ENCODE results near the gene FOXP1. TPM values are rescaled to one million over a fixed set of nuclear protein-coding genes. Genes with fewer than 3 reads are reported as not detected.

The FOXP1 gene
- total RNA-seq, 4 donors from 2014 or later: 181 to 225 (median 205) TPM

DNA sequence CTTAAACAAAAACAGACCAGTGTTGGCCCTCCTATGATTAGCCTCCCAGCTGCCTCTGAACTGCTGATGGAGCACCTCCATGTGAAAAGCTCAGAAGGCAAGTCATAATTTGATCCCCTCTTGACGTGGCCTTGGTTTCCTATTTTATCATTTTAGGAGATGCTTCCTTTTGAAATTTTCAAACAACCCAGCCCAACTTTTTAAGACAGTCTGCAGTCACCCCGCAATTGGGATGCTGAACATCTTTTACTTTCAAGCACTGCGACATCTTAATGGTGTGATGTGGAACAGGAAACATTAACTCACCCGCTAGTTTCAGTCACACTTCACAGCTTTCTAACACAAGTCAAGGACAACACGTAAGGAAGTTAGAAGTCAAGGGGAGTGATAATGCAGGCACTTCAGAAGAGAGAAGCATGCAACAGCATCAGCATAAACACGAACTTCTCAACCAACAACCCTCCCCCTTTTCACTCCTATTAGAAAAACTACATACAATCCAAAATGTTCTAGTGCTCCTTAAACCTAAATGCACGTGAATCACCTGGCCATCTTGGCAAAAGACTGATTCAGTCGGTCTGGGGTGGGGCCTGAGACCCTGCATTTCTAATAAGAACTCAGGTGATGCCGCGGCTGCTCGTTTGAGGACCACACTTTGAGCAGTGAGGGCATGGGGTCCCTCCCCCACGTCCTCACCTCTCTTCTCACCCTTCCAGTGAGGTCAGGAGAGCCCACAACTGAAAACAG is 161.5 kb downstream of the FOXP1 start:
- no peaks in the 10 kb centered on the region for H3K9me3 ChIP-seq
- H3K27me3 ChIP-seq: no peaks in the 10 kb centered on the region
- intact Hi-C loops (cut with DNase I): no loop called here
- no peak for DNase-seq (ENCODE audit: extremely low spot score)
- no peak overlapping the region for H3K27ac ChIP-seq (replicated peaks in 1 of 4)
- TF ChIP-seq POLR2A (IDR thresholded peaks at IDR 0.05; ENCODE audit: low read depth): no peak
- TF ChIP-seq POLR2AphosphoS5 (IDR thresholded peaks at IDR 0.05): no peak
- TF ChIP-seq EP300 (IDR thresholded peaks at IDR 0.05): no peak
- TF ChIP-seq, protein P1, sequence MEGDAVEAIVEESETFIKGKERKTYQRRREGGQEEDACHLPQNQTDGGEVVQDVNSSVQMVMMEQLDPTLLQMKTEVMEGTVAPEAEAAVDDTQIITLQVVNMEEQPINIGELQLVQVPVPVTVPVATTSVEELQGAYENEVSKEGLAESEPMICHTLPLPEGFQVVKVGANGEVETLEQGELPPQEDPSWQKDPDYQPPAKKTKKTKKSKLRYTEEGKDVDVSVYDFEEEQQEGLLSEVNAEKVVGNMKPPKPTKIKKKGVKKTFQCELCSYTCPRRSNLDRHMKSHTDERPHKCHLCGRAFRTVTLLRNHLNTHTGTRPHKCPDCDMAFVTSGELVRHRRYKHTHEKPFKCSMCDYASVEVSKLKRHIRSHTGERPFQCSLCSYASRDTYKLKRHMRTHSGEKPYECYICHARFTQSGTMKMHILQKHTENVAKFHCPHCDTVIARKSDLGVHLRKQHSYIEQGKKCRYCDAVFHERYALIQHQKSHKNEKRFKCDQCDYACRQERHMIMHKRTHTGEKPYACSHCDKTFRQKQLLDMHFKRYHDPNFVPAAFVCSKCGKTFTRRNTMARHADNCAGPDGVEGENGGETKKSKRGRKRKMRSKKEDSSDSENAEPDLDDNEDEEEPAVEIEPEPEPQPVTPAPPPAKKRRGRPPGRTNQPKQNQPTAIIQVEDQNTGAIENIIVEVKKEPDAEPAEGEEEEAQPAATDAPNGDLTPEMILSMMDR (IDR thresholded peaks at IDR 0.05): no peak
- H3K4me3 ChIP-seq: no peak overlapping the region
- H3K36me3 ChIP-seq: no peaks in the 10 kb centered on the region
- H3K4me1 ChIP-seq: peaks cover 7 to 28% (median 19%) of the 10 kb centered on the region in 4 donors
- WGBS: 91% methylated on average over 12 of the region's 12 CpGs

DNA sequence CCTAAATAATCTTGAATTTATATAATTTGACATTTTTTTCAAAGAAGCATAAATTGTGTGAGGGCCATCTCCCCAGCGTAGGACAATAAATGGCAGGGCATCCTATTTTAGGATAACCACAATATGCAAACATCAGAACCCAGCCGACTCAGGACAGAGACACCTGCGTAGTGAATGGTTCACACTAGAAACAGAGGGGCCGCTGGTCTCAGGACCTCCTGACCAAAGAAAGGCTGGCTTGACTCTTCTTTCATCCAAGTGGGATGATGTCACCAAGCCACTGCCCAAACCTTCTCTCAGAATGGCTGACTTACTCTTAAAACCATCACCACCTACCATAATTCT is 162.1 kb downstream of the FOXP1 start:
- TF ChIP-seq EP300 (IDR thresholded peaks at IDR 0.05) (no peak), POLR2A (IDR thresholded peaks at IDR 0.05; ENCODE audit: low read depth) (no peak), POLR2AphosphoS5 (IDR thresholded peaks at IDR 0.05) (no peak)
- TF ChIP-seq, protein P1 (IDR thresholded peaks at IDR 0.05): no peak
- WGBS: 93% methylated on average over 4 of the region's 4 CpGs
- H3K4me1 ChIP-seq: peaks cover 7 to 28% (median 19%) of the 10 kb centered on the region in 4 donors
- no peak overlapping the region for H3K27ac ChIP-seq (replicated peaks in 1 of 4)
- no peak overlapping the region for H3K4me3 ChIP-seq
- H3K9me3 ChIP-seq: no peaks in the 10 kb centered on the region
- DNase-seq (ENCODE audit: extremely low spot score): no peak
- no peaks in the 10 kb centered on the region for H3K36me3 ChIP-seq
- intact Hi-C loops (cut with DNase I): no loop called here
- no peaks in the 10 kb centered on the region for H3K27me3 ChIP-seq

DNA sequence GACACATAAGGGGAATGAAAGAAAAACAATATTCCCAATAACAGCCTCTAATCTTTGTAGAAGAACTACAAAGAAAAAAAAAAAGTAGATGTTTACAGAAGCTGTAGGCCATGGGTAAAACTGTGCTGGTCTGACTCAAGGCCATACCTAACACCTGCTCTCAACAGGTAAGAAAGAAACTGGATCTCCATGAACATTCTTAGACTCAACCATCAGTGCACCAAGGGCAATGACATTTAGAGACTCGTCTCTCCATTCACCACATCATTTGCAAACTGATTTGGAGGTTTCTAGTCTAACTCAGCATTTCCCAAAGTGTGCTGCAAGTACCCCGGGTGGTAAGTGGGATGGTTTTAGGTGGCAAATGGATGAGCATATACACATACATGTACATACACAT is 164.2 kb downstream of the FOXP1 start:
- Histone ChIP-seq H3K4me3 (no peak overlapping the region), H3K4me1 (peaks cover 7 to 29% (median 21%) of the 10 kb centered on the region in 4 donors), H3K9me3 (no peaks in the 10 kb centered on the region), H3K27ac (replicated peaks in 1 of 4) (no peak overlapping the region), H3K27me3 (no peaks in the 10 kb centered on the region), H3K36me3 (no peaks in the 10 kb centered on the region)
- intact Hi-C loops (cut with DNase I): no loop called here
- no peak for DNase-seq (ENCODE audit: extremely low spot score)
- WGBS: 92% methylated on average over 2 of the region's 2 CpGs
- TF ChIP-seq EP300 (IDR thresholded peaks at IDR 0.05) (no peak), POLR2AphosphoS5 (IDR thresholded peaks at IDR 0.05) (no peak), POLR2A (IDR thresholded peaks at IDR 0.05; ENCODE audit: low read depth) (no peak)
- TF ChIP-seq, protein P1 (IDR thresholded peaks at IDR 0.05): no peak

DNA sequence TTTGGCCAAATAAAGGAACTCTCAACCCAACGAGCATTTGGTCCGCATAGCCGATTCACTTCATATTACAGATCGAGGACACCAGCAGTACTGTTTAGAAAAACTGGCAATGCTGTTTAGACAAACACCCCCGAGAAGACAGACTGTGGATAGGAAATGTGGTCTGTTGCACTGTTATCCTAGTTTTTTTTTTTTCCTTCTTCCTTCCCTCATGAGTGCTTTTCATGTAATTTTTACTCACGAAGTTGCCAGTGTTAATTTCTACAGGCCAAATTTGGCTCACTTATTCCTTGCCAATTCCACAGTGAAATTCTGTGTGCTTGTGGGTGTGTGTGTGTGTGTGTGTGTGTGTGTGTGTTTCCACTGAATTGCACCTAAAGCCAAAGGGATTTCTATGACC is 165.7 kb downstream of the FOXP1 start:
- Histone ChIP-seq H3K36me3 (no peaks in the 10 kb centered on the region), H3K27me3 (no peaks in the 10 kb centered on the region), H3K4me1 (peaks cover 0 to 25% (median 20%) of the 10 kb centered on the region in 4 donors), H3K4me3 (no peak overlapping the region), H3K9me3 (no peaks in the 10 kb centered on the region), H3K27ac (replicated peaks in 1 of 4) (no peak overlapping the region)
- intact Hi-C loops (cut with DNase I): no loop called here
- DNase-seq (ENCODE audit: extremely low spot score): no peak
- no peak for TF ChIP-seq POLR2A (IDR thresholded peaks at IDR 0.05; ENCODE audit: low read depth)
- TF ChIP-seq, protein P1 (IDR thresholded peaks at IDR 0.05): no peak
- no peak for TF ChIP-seq EP300 (IDR thresholded peaks at IDR 0.05)
- TF ChIP-seq POLR2AphosphoS5 (IDR thresholded peaks at IDR 0.05): no peak
- WGBS: 52% methylated on average over 6 of the region's 6 CpGs

DNA sequence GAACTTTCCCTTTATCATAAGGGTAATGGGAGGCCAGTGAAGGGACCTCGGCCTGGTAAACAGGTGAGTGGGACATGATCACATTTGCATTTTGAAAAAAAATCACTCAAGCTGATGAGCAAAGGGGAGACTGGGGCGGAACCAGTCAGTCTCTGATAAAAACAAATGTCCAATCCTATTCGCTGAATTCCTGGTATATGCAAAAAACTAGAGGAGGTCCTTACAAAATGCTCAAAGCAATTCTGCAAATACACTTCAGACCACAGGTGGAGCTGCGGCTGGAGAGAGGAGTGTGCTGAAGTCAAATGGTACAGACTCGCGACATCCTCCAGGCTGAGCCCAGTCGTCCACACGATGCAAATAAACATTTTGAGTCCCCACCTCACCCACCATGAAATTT is 166.7 kb downstream of the FOXP1 start:
- Histone ChIP-seq H3K27me3 (no peaks in the 10 kb centered on the region), H3K4me3 (no peak overlapping the region), H3K36me3 (no peaks in the 10 kb centered on the region), H3K4me1 (peaks cover 0 to 23% (median 19%) of the 10 kb centered on the region in 4 donors), H3K27ac (replicated peaks in 1 of 4) (no peak overlapping the region), H3K9me3 (no peaks in the 10 kb centered on the region)
- TF ChIP-seq POLR2A (IDR thresholded peaks at IDR 0.05; ENCODE audit: low read depth): no peak
- no peak for TF ChIP-seq POLR2AphosphoS5 (IDR thresholded peaks at IDR 0.05)
- TF ChIP-seq EP300 (IDR thresholded peaks at IDR 0.05): no peak
- TF ChIP-seq, protein P1 (IDR thresholded peaks at IDR 0.05): no peak
- WGBS: 92% methylated on average over 8 of the region's 8 CpGs
- no peak for DNase-seq (ENCODE audit: extremely low spot score)
- intact Hi-C loops (cut with DNase I): no loop called here

Measured in esophagus muscularis mucosa (tissue), 4 donors.